PC-9 (cell line): ENCODE results near the gene ATP2B1. TPM values are rescaled to one million over a fixed set of nuclear protein-coding genes. Genes with fewer than 3 reads are reported as not detected.

Source experiments
- BruUV-seq: library from RNA; stranded (reverse); fragments of 400-500 nt; replicated peaks from 2 replicates; lab custom pipeline; 2021; lab: Mats Ljungman, UMichigan
- CTCF ChIA-PET: fragments of 300-600 bp; sonication (Branson Sonifier 250); formaldehyde crosslinking; loops from one replicate; lab custom pipeline; 2022; ENCODE audit warnings: antibody characterized with exemption; lab: Charles Lee
- POLR2A ChIA-PET: fragments of 300-600 bp; sonication (Branson Sonifier 250); formaldehyde crosslinking; loops from one replicate; lab custom pipeline; 2022; ENCODE audit warnings: antibody characterized with exemption; ENCODE audit not compliant: unreplicated experiment; lab: Charles Lee
- DNase-seq, 2 experiments: peaks; one replicate each; pipeline versions ENCODE4 v3.0.0 to v3.0.0-alpha.2; 2015 to 2022; ENCODE audit warnings: mixed read lengths in 1 of 2
- H2AFZ ChIP-seq: fragments of 200-600 bp; sonication (generic); 2 replicates; pipeline ENCODE4 v1.8.1; 2017; ENCODE audit warnings: antibody characterized with exemption
- H3F3A ChIP-seq: fragments of 200-600 bp; sonication (generic); 2 replicates; pipeline ENCODE4 v1.8.1; 2017; ENCODE audit warnings: antibody characterized with exemption, mild to moderate bottlenecking, low read depth; ENCODE audit not compliant: insufficient read depth
- H3K27ac ChIP-seq: fragments of 200-600 bp; sonication (generic); 2 replicates; pipeline ENCODE4 v1.6.1; 2016; ENCODE audit warnings: mixed run types
- H3K27me3 ChIP-seq: fragments of 200-600 bp; sonication (generic); 2 replicates; pipeline ENCODE4 v1.6.1; 2016; ENCODE audit warnings: low read depth, mixed run types; ENCODE audit not compliant: insufficient read depth
- H3K36me3 ChIP-seq: fragments of 200-600 bp; sonication (generic); 2 replicates; pipeline ENCODE4 v1.6.1; 2016; ENCODE audit warnings: low read depth, mixed run types
- H3K4me1 ChIP-seq: fragments of 200-600 bp; sonication (generic); replicated peaks from 2 replicates; pipeline ENCODE4 v1.6.1; 2016; ENCODE audit warnings: mixed run types; ENCODE audit not compliant: insufficient read depth
- H3K4me2 ChIP-seq: fragments of 200-600 bp; sonication (generic); 2 replicates; pipeline ENCODE4 v1.6.1; 2017; ENCODE audit warnings: mixed run types
- H3K4me3 ChIP-seq: fragments of 200-600 bp; sonication (generic); 2 replicates; pipeline ENCODE4 v1.6.1; 2016; ENCODE audit warnings: mixed run types
- H3K79me2 ChIP-seq: fragments of 200-600 bp; sonication (generic); 2 replicates; pipeline ENCODE4 v1.6.1; 2017; ENCODE audit warnings: low read depth, mixed run types
- H3K9me2 ChIP-seq: fragments of 200-600 bp; sonication (generic); 2 replicates; pipeline ENCODE4 v1.8.1; 2017; ENCODE audit warnings: mild to moderate bottlenecking; ENCODE audit not compliant: insufficient read depth
- H3K9me3 ChIP-seq: fragments of 200-600 bp; sonication (generic); 2 replicates; pipeline ENCODE4 v1.8.1; 2016; ENCODE audit warnings: low read depth; ENCODE audit not compliant: insufficient read depth
- H4K20me1 ChIP-seq: fragments of 200-600 bp; sonication (generic); 2 replicates; pipeline ENCODE4 v1.8.1; 2017; ENCODE audit not compliant: insufficient read depth
- CTCF ChIP-seq: fragments of 200-600 bp; sonication (generic); conservative IDR thresholded peaks from 2 replicates; pipeline ENCODE4 v1.6.1; 2017; ENCODE audit warnings: mixed run types, antibody characterized with exemption, mild to moderate bottlenecking, moderate library complexity
- EZH2 ChIP-seq: fragments of 200-600 bp; sonication (generic); IDR thresholded peaks from 2 replicates; pipeline ENCODE4 v1.8.0; 2017; ENCODE audit warnings: antibody characterized with exemption, low read depth
- intact Hi-C: fragments of 100-400 bp; cut with micrococcal nuclease; formaldehyde crosslinking; loops from one replicate; pipeline ENCODE4 v1.10.0; 2022; ENCODE audit not compliant: unreplicated experiment
- total RNA-seq: library from RNA; stranded (reverse); gene quantifications from 2 replicates; pipeline ENCODE4 v1.2.3, GENCODE V29; 2021

The ATP2B1 gene
- total RNA-seq, 1 experiment from 2014 or later: 29.4 TPM

- no peaks in the 10 kb centered on the region for H3K79me2 ChIP-seq
- H3K4me2 ChIP-seq: no peak overlapping the region
- intact Hi-C loops: loop anchor here (2.0 to 10.0 kb wide), 6 partner anchors 165 to 1399 kb away; partner anchors contain the start of gene ATP2B1
- ChIA-PET CTCF (no interaction called here), POLR2A (no interaction called here)
- H3K9me2 ChIP-seq: no peaks in the 10 kb centered on the region
- H4K20me1 ChIP-seq: no peaks in the 10 kb centered on the region
- no peaks in the 10 kb centered on the region for H3K4me1 ChIP-seq
- no TSS peak for BruUV-seq
- no peak overlapping the region for H3K27ac ChIP-seq
- no peak for TF ChIP-seq EZH2
- TF ChIP-seq CTCF: no peak
- no peaks in the 10 kb centered on the region for H3F3A ChIP-seq
- no peaks in the 10 kb centered on the region for H3K9me3 ChIP-seq
- no peak overlapping the region for H2AFZ ChIP-seq
- no peak overlapping the region for H3K4me3 ChIP-seq
- no peak for DNase-seq
- H3K36me3 ChIP-seq: no peaks in the 10 kb centered on the region
- no peaks in the 10 kb centered on the region for H3K27me3 ChIP-seq
These were observed 166.4 kb downstream of the ATP2B1 start for GRCh38 chr12:89542236-89542635.

- no peaks in the 10 kb centered on the region for H3K79me2 ChIP-seq
- no peak overlapping the region for H3K4me2 ChIP-seq
- no peaks in the 10 kb centered on the region for H3F3A ChIP-seq
- ChIA-PET CTCF (no interaction called here), POLR2A (no interaction called here)
- H3K4me3 ChIP-seq: no peak overlapping the region
- no peaks in the 10 kb centered on the region for H3K27me3 ChIP-seq
- H3K36me3 ChIP-seq: no peaks in the 10 kb centered on the region
- H3K9me2 ChIP-seq: no peaks in the 10 kb centered on the region
- intact Hi-C loops: loop anchor here (5.0 to 10.0 kb wide), 5 partner anchors 167 to 1314 kb away; partner anchors contain the start of gene ATP2B1
- H3K9me3 ChIP-seq: no peaks in the 10 kb centered on the region
- no peak overlapping the region for H2AFZ ChIP-seq
- H4K20me1 ChIP-seq: no peaks in the 10 kb centered on the region
- no peak for DNase-seq
- BruUV-seq: no TSS peak
- H3K27ac ChIP-seq: no peak overlapping the region
- TF ChIP-seq CTCF (no peak), EZH2 (no peak)
- no peaks in the 10 kb centered on the region for H3K4me1 ChIP-seq
These were observed 168.1 kb downstream of the ATP2B1 start for GRCh38 chr12:89540586-89540985.

- no peaks in the 10 kb centered on the region for H4K20me1 ChIP-seq
- ChIA-PET CTCF (no interaction called here), POLR2A (no interaction called here)
- no peaks in the 10 kb centered on the region for H3K9me2 ChIP-seq
- no peak overlapping the region for H2AFZ ChIP-seq
- H3K9me3 ChIP-seq: no peaks in the 10 kb centered on the region
- H3K27me3 ChIP-seq: no peaks in the 10 kb centered on the region
- intact Hi-C loops: loop anchor here (5.0 to 10.0 kb wide), 5 partner anchors 168 to 1315 kb away; partner anchors contain the start of gene ATP2B1
- no peak for DNase-seq
- no peak for TF ChIP-seq CTCF
- TF ChIP-seq EZH2: no peak
- no peaks in the 10 kb centered on the region for H3K4me1 ChIP-seq
- H3K4me2 ChIP-seq: no peak overlapping the region
- H3K4me3 ChIP-seq: no peak overlapping the region
- no peaks in the 10 kb centered on the region for H3K36me3 ChIP-seq
- BruUV-seq: no TSS peak
- no peaks in the 10 kb centered on the region for H3F3A ChIP-seq
- no peaks in the 10 kb centered on the region for H3K79me2 ChIP-seq
- H3K27ac ChIP-seq: no peak overlapping the region
These were observed 169.0 kb downstream of the ATP2B1 start for GRCh38 chr12:89539426-89540223.
